Thoracic aorta (tissue), 2 donors: ENCODE measurements around the gene GAA. TPM values are rescaled to one million over a fixed set of nuclear protein-coding genes. Genes with fewer than 3 reads are reported as not detected.

ENCODE experiments used
- ATAC-seq: fragments of 150-250 bp; one replicate; pipeline ENCODE4 v1.8.0; 2017; ENCODE audit warnings: low read depth; ENCODE audit not compliant: insufficient number of reproducible peaks, low FRiP score
- DNase-seq: peaks from one replicate; pipeline ENCODE4 v3.0.0-alpha.2; 2020; ENCODE audit warnings: low spot score
- H3K27ac ChIP-seq, 2 donors: fragments of 200-600 bp; sonication (generic); 1 replicate in 1 of 2; 2 replicates in 1 of 2; pipeline ENCODE4 v1.5.1; 2016; ENCODE audit warnings: mild to moderate bottlenecking in 2 of 2, moderate library complexity in 2 of 2
- H3K27me3 ChIP-seq: fragments of 200-600 bp; sonication (generic); replicated peaks from 2 replicates; pipeline ENCODE4 v1.6.0; 2016; ENCODE audit warnings: mild to moderate bottlenecking; ENCODE audit not compliant: insufficient read depth
- H3K36me3 ChIP-seq: fragments of 200-600 bp; sonication (generic); one replicate; pipeline ENCODE4 v1.5.1; 2016
- H3K4me1 ChIP-seq, 2 donors: fragments of 200-600 bp; sonication (generic); 1 replicate in 1 of 2; 2 replicates in 1 of 2; pipeline versions ENCODE4 v1.5.1 to v1.6.0; 2016; ENCODE audit warnings: low read depth in 2 of 2, mild to moderate bottlenecking in 1 of 2; ENCODE audit not compliant: control insufficient read depth in 1 of 2
- H3K4me3 ChIP-seq: fragments of 200-600 bp; sonication (generic); 2 replicates; pipeline ENCODE4 v1.5.1; 2016; ENCODE audit warnings: mild to moderate bottlenecking
- H3K9me3 ChIP-seq: fragments of 200-600 bp; sonication (generic); 2 replicates; pipeline ENCODE4 v1.5.1; 2016
- CTCF ChIP-seq: fragments of 200-600 bp; sonication (generic); IDR thresholded peaks from one replicate; pipeline ENCODE4 v1.5.1; 2019; ENCODE audit warnings: antibody characterized with exemption
- total RNA-seq, 2 donors: library from RNA; depleted of rRNA; stranded (reverse); fragments of >200 nt; gene quantifications; one replicate each; pipeline versions ENCODE4 v1.1.0 to v1.2.3, GENCODE V29; 2016

Gene GAA
- 100 to 1,000 TPM; 101 to 126 TPM for total RNA-seq

GRCh38 chr17:80101011-80101945 lies at the start of gene GAA:
TSS of gene GAA (plus strand) at chr17:80101581. CDS start at chr17:80104587, 3,006 bp downstream.
- ATAC-seq, result peak; percentile 82
- no peaks in the 10 kb centered on the region for H3K36me3 ChIP-seq
- H3K9me3 ChIP-seq, result no peaks in the 10 kb centered on the region
- peaks cover 2 to 16% of the 10 kb centered on the region in 2 donors for H3K4me1 ChIP-seq
- H3K27ac ChIP-seq, result peak within 1 kb of the TSS; percentile 47 to 82
- DNase-seq, result no peak
- H3K4me3 ChIP-seq, result peak within 1 kb of the TSS; percentile 91
- no peaks in the 10 kb centered on the region for H3K27me3 ChIP-seq
- peak; percentile 72 for TF ChIP-seq CTCF

- peaks cover 7% of the 10 kb centered on the region for H3K36me3 ChIP-seq
- H3K27me3 ChIP-seq, result no peaks in the 10 kb centered on the region
- no peak overlapping the region for H3K27ac ChIP-seq
- no peaks in the 10 kb centered on the region for H3K4me1 ChIP-seq
- H3K4me3 ChIP-seq, result no peak overlapping the region
- no peaks in the 10 kb centered on the region for H3K9me3 ChIP-seq
- DNase-seq (no peak), ATAC-seq (no peak)
- no peak for TF ChIP-seq CTCF
Measured at GRCh38 chr17:80051681-80052080, 49.7 kb upstream of the GAA start.

GRCh38 chr17:80053102-80053501 lies 48.3 kb upstream of the GAA start:
- no peaks in the 10 kb centered on the region for H3K9me3 ChIP-seq
- H3K27ac ChIP-seq, result no peak overlapping the region
- no peaks in the 10 kb centered on the region for H3K4me1 ChIP-seq
- no peak for DNase-seq
- peaks cover 7% of the 10 kb centered on the region for H3K36me3 ChIP-seq
- ATAC-seq, result no peak
- no peak for TF ChIP-seq CTCF
- no peak overlapping the region for H3K4me3 ChIP-seq
- H3K27me3 ChIP-seq, result no peaks in the 10 kb centered on the region

GRCh38 chr17:80055597-80055996 lies 45.8 kb upstream of the GAA start:
- no peak for ATAC-seq
- Histone ChIP-seq H3K4me1 (peaks cover 0 to 2% of the 10 kb centered on the region in 2 donors), H3K9me3 (no peaks in the 10 kb centered on the region), H3K27ac (no peak overlapping the region), H3K4me3 (no peak overlapping the region), H3K36me3 (peaks cover 1% of the 10 kb centered on the region), H3K27me3 (no peaks in the 10 kb centered on the region)
- no peak for TF ChIP-seq CTCF
- no peak for DNase-seq

- Histone ChIP-seq H3K27me3 (no peaks in the 10 kb centered on the region), H3K36me3 (no peaks in the 10 kb centered on the region), H3K27ac (no peak overlapping the region), H3K9me3 (no peaks in the 10 kb centered on the region), H3K4me3 (no peak overlapping the region), H3K4me1 (peaks cover 0 to 3% of the 10 kb centered on the region in 2 donors)
- DNase-seq (no peak), ATAC-seq (no peak)
- TF ChIP-seq CTCF, result no peak
Measured at GRCh38 chr17:80058311-80058955, 42.9 kb upstream of the GAA start.
